Measurements from ENCODE around the gene CAMK2N1.

CAMK2N1 gene

GRCh38 chr1:20477348-20478056 is 8.5 kb downstream of the CAMK2N1 start:
- DNase-seq: no peak

GRCh38 chr1:20476265-20477038 is 9.6 kb downstream of the CAMK2N1 start:
- DNase-seq: no peak

- no peak for DNase-seq
Observed at GRCh38 chr1:20474996-20475395, 11.0 kb downstream of the CAMK2N1 start.

- no peak for DNase-seq
Observed at GRCh38 chr1:20474333-20474975, 11.6 kb downstream of the CAMK2N1 start.

GRCh38 chr1:20473894-20474293 is 12.1 kb downstream of the CAMK2N1 start:
- no peak for DNase-seq

GRCh38 chr1:20472860-20473711 is 12.9 kb downstream of the CAMK2N1 start:
- DNase-seq: no peak

GRCh38 chr1:20472121-20472520 is 13.9 kb downstream of the CAMK2N1 start:
- no peak for DNase-seq

- no peak for DNase-seq
Observed at GRCh38 chr1:20470194-20470593, 15.8 kb downstream of the CAMK2N1 start.

GRCh38 chr1:20469406-20470076 is 16.5 kb downstream of the CAMK2N1 start:
- no peak for DNase-seq

- DNase-seq: no peak
Observed at GRCh38 chr1:20466273-20466672, 19.7 kb downstream of the CAMK2N1 start.

- DNase-seq: no peak
Observed at GRCh38 chr1:20465187-20465586, 20.8 kb downstream of the CAMK2N1 start.

GRCh38 chr1:20463502-20463901 is 22.5 kb downstream of the CAMK2N1 start:
- DNase-seq: no peak

- no peak for DNase-seq
Observed at GRCh38 chr1:20462397-20462796, 23.6 kb downstream of the CAMK2N1 start.

- no peak for DNase-seq
Observed at GRCh38 chr1:20458717-20459116, 27.3 kb downstream of the CAMK2N1 start.

GRCh38 chr1:20454004-20454403 is 32.0 kb downstream of the CAMK2N1 start:
- no peak for DNase-seq

- DNase-seq: no peak
Observed at GRCh38 chr1:20449735-20450311, 36.2 kb downstream of the CAMK2N1 start.

GRCh38 chr1:20448671-20449071 is 37.3 kb downstream of the CAMK2N1 start:
- no peak for DNase-seq

- no peak for DNase-seq
Observed at GRCh38 chr1:20447794-20448193, 38.2 kb downstream of the CAMK2N1 start.

GRCh38 chr1:20446796-20447195 is 39.2 kb downstream of the CAMK2N1 start:
- DNase-seq: no peak

- DNase-seq: no peak
Observed at GRCh38 chr1:20445956-20446355, 40.1 kb downstream of the CAMK2N1 start.

GRCh38 chr1:20443703-20444586 is 42.1 kb downstream of the CAMK2N1 start:
- no peak for DNase-seq

All from effector CD4-positive, alpha-beta T cell (primary cell).